Neural cell (in vitro differentiated cells): Measurements from ENCODE around the gene HECW1.

Source experiments
- EP300 ChIP-seq: fragments of 450-650 bp; conservative IDR thresholded peaks from 2 replicates; pipeline ENCODE4 v1.6.1; 2014; ENCODE audit warnings: antibody characterized with exemption, mild to moderate bottlenecking, moderate library complexity; ENCODE audit not compliant: poor library complexity, severe bottlenecking
- EZH2 ChIP-seq: fragments of 200-600, 300-800 bp; shearing (Covaris generic), sonication (generic); IDR thresholded peaks from 2 replicates; pipeline ENCODE4 v1.6.1; 2014; ENCODE audit warnings: antibody characterized with exemption, low read length, borderline replicate concordance, mild to moderate bottlenecking; ENCODE audit not compliant: insufficient read depth, poor library complexity, severe bottlenecking
- RAD21 ChIP-seq: fragments of 450-650 bp; conservative IDR thresholded peaks from 2 replicates; pipeline ENCODE4 v1.6.1; 2014; ENCODE audit warnings: antibody characterized with exemption, mild to moderate bottlenecking, moderate library complexity
- TAF1 ChIP-seq: IDR thresholded peaks from 2 replicates; pipeline ENCODE4 v1.6.1; 2012; ENCODE audit warnings: low read depth
- TF ChIP-seq, protein P1 (sequence below): fragments of 450-650 bp; IDR thresholded peaks from 2 replicates; pipeline ENCODE4 v1.5.1; 2014; ENCODE audit warnings: antibody characterized with exemption, mild to moderate bottlenecking, moderate library complexity; ENCODE audit not compliant: poor library complexity, severe bottlenecking

DNA sequence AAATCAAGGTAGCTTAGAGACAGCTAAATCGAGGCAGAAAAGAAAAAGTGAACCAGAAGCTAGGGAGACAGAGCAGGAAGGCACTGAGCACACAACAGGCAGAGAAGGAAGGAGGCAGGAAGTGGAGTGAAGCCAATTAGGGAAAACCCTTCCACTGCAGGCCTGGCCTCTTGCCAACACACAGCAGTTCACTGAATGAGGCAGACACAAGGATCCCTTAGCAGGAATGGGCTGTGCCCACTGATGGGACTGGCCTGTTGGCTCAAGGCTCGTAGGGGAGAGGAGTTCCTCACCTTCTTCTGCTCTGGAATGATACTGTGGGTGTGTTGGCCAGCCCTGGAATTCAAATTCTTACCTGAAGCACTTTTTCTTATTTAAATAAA, 250.2 kb downstream of the HECW1 start:
- no peak for TF ChIP-seq EZH2
- TF ChIP-seq, protein P1, sequence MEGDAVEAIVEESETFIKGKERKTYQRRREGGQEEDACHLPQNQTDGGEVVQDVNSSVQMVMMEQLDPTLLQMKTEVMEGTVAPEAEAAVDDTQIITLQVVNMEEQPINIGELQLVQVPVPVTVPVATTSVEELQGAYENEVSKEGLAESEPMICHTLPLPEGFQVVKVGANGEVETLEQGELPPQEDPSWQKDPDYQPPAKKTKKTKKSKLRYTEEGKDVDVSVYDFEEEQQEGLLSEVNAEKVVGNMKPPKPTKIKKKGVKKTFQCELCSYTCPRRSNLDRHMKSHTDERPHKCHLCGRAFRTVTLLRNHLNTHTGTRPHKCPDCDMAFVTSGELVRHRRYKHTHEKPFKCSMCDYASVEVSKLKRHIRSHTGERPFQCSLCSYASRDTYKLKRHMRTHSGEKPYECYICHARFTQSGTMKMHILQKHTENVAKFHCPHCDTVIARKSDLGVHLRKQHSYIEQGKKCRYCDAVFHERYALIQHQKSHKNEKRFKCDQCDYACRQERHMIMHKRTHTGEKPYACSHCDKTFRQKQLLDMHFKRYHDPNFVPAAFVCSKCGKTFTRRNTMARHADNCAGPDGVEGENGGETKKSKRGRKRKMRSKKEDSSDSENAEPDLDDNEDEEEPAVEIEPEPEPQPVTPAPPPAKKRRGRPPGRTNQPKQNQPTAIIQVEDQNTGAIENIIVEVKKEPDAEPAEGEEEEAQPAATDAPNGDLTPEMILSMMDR = no peak
- TF ChIP-seq EP300 = no peak
- TF ChIP-seq TAF1 = no peak
- no peak for TF ChIP-seq RAD21
